K562 (cell line): ENCODE results near the gene PPP1CB. TPM values are rescaled to one million over a fixed set of nuclear protein-coding genes. Genes with fewer than 3 reads are reported as not detected.

Source experiments
- CBX5 ChIP-seq: IDR thresholded peaks from 2 replicates; pipeline ENCODE4 v1.6.1; 2014; ENCODE audit warnings: low read depth, borderline replicate concordance
- EWSR1 ChIP-seq: fragments of 450-650 bp; IDR thresholded peaks from 2 replicates; pipeline ENCODE4 v1.6.1; 2018; ENCODE audit warnings: borderline replicate concordance, mild to moderate bottlenecking, low read depth, moderate library complexity; ENCODE audit not compliant: partially characterized antibody
- IRF1 ChIP-seq: sonication (generic); formaldehyde crosslinking; IDR thresholded peaks from 2 replicates; pipeline ENCODE4 v1.8.0; 2022; ENCODE audit warnings: missing genetic modification reagents, mild to moderate bottlenecking, borderline replicate concordance
- NFRKB ChIP-seq: fragments of 450-650 bp; IDR thresholded peaks from 2 replicates; pipeline ENCODE4 v1.6.1; 2016; ENCODE audit warnings: low read depth
- POLR2G ChIP-seq: fragments of 200-400 bp; formaldehyde crosslinking; IDR thresholded peaks from 2 replicates; pipeline ENCODE4 v1.6.1; 2017; ENCODE audit warnings: low read depth, mild to moderate bottlenecking, antibody characterized with exemption, low read length, moderate library complexity
- SMC3 ChIP-seq: conservative IDR thresholded peaks from 2 replicates; pipeline ENCODE4 v1.6.1; 2011; ENCODE audit warnings: low read depth, low read length, improper control_type of control experiment; ENCODE audit not compliant: insufficient read depth
- ZFP36 ChIP-seq: fragments of 150-350 bp; IDR thresholded peaks from 2 replicates; pipeline ENCODE4 v1.6.1; 2018; ENCODE audit warnings: low read length, low read depth; ENCODE audit not compliant: partially characterized antibody
- ZNF239 ChIP-seq: fragments of 250-450 bp; sonication (Bioruptor Pico); IDR thresholded peaks from 2 replicates; pipeline ENCODE4 v1.4.0; 2020; ENCODE audit warnings: mild to moderate bottlenecking
- ZNF274 ChIP-seq: IDR thresholded peaks from 2 replicates; pipeline ENCODE4 v1.6.1; 2011; ENCODE audit warnings: low read depth, mild to moderate bottlenecking, low read length, moderate library complexity, borderline replicate concordance
- polyA plus RNA-seq, 8 experiments: library from polyadenylated mRNA; depleted of rRNA in 4 of 8; stranded (reverse) in 5 of 8; unstranded in 3 of 8; fragments of >200 nt; fragmentation: Nextera tagmentation in 2 of 8; fragmentation: Illumina TruSeq in 1 of 8; extraction: Ambion mirVana in 2 of 8; extraction: Trizol in 1 of 8; gene quantifications; 2 replicates each; pipeline versions ENCODE4 v1.2.1 to v1.2.3, GENCODE V29; 2011 to 2014; ENCODE audit warnings: inconsistent platforms in 1 of 8, missing spikeins in 1 of 8
- total RNA-seq, 7 experiments: library from RNA; depleted of rRNA in 6 of 7; stranded (reverse); fragments of >200 nt in 6 of 7; fragmentation: Illumina TruSeq in 2 of 7; extraction: Trizol in 2 of 7; gene quantifications; 2 replicates each; pipeline versions ENCODE4 v1.2.1 to v1.2.3, GENCODE V29; 2011 to 2021; ENCODE audit warnings: low replicate concordance in 1 of 7
- TF ChIP-seq, protein P1 (sequence below): sonication (generic); formaldehyde crosslinking; IDR thresholded peaks from 2 replicates; pipeline ENCODE4 v1.8.1; 2023; ENCODE audit warnings: missing genetic modification reagents, mild to moderate bottlenecking, borderline replicate concordance
- TF ChIP-seq, protein P2 (sequence below): fragments of 450-650 bp; conservative IDR thresholded peaks from 2 replicates; pipeline ENCODE4 v1.6.1; 2016; ENCODE audit warnings: missing genetic modification characterization, low read depth, mild to moderate bottlenecking, control low read depth, missing compliant biosample characterization

Gene PPP1CB
- total and polyA plus RNA-seq, 9 of the 15 experiments (the other 6 are each of a cell fraction or from before 2014, with no cell fraction given), result 25.6 to 118 (median 58.9) TPM

- TF ChIP-seq IRF1 (CRISPR knock-in tag), result no peak
- TF ChIP-seq, protein P1, sequence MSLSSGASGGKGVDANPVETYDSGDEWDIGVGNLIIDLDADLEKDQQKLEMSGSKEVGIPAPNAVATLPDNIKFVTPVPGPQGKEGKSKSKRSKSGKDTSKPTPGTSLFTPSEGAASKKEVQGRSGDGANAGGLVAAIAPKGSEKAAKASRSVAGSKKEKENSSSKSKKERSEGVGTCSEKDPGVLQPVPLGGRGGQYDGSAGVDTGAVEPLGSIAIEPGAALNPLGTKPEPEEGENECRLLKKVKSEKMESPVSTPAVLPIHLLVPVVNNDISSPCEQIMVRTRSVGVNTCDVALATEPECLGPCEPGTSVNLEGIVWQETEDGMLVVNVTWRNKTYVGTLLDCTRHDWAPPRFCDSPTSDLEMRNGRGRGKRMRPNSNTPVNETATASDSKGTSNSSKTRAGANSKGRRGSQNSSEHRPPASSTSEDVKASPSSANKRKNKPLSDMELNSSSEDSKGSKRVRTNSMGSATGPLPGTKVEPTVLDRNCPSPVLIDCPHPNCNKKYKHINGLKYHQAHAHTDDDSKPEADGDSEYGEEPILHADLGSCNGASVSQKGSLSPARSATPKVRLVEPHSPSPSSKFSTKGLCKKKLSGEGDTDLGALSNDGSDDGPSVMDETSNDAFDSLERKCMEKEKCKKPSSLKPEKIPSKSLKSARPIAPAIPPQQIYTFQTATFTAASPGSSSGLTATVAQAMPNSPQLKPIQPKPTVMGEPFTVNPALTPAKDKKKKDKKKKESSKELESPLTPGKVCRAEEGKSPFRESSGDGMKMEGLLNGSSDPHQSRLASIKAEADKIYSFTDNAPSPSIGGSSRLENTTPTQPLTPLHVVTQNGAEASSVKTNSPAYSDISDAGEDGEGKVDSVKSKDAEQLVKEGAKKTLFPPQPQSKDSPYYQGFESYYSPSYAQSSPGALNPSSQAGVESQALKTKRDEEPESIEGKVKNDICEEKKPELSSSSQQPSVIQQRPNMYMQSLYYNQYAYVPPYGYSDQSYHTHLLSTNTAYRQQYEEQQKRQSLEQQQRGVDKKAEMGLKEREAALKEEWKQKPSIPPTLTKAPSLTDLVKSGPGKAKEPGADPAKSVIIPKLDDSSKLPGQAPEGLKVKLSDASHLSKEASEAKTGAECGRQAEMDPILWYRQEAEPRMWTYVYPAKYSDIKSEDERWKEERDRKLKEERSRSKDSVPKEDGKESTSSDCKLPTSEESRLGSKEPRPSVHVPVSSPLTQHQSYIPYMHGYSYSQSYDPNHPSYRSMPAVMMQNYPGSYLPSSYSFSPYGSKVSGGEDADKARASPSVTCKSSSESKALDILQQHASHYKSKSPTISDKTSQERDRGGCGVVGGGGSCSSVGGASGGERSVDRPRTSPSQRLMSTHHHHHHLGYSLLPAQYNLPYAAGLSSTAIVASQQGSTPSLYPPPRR, result no peak
- no peak for TF ChIP-seq ZNF239 (CRISPR knock-in tag)
- peak; percentile 81 for TF ChIP-seq ZFP36
- no peak for TF ChIP-seq CBX5
- no peak for TF ChIP-seq SMC3
- peak; percentile 88; the same call in 1 of the 2 replicates for TF ChIP-seq NFRKB
- TF ChIP-seq, protein P2, sequence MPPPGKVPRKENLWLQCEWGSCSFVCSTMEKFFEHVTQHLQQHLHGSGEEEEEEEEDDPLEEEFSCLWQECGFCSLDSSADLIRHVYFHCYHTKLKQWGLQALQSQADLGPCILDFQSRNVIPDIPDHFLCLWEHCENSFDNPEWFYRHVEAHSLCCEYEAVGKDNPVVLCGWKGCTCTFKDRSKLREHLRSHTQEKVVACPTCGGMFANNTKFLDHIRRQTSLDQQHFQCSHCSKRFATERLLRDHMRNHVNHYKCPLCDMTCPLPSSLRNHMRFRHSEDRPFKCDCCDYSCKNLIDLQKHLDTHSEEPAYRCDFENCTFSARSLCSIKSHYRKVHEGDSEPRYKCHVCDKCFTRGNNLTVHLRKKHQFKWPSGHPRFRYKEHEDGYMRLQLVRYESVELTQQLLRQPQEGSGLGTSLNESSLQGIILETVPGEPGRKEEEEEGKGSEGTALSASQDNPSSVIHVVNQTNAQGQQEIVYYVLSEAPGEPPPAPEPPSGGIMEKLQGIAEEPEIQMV (tag), result no peak
- TF ChIP-seq ZNF274, result no peak
- TF ChIP-seq POLR2G, result peak; percentile 81
- no peak for TF ChIP-seq EWSR1
Observed at GRCh38 chr2:28751956-28752630, 463 bp downstream of the PPP1CB start (continued).
